ENCODE results near the gene PTPRM.

PTPRM gene

DNA sequence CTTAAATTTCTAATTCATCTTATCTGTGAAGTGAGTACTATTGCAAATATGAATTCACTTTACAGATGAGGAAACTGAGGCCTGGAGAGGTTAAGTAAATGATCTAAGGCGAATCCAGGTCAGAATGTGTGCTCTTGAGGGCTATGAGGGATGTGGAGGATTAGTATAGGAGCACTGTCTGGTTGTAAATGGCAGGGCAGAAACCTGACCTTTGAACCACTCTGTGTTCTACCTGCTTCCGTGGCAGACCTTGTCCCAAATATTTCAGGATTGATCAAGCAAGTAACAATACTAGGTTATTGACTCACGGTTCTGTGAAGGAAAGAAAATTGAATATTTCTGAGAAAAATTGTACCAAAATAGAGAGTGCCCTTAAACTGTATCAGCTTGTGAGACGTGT is 74.7 kb downstream of the PTPRM start:
- no peak for DNase-seq
- no peaks in the 10 kb centered on the region for H3K9me3 Mint-ChIP-seq
- no peak overlapping the region for H3K4me3 Mint-ChIP-seq
- CTCF ChIA-PET, result no interaction called here
- no peak overlapping the region for H3K27ac Mint-ChIP-seq
- H3K27me3 Mint-ChIP-seq, result no peaks in the 10 kb centered on the region
- H3K4me1 Mint-ChIP-seq, result no peaks in the 10 kb centered on the region
- no peaks in the 10 kb centered on the region for H3K36me3 Mint-ChIP-seq

DNA sequence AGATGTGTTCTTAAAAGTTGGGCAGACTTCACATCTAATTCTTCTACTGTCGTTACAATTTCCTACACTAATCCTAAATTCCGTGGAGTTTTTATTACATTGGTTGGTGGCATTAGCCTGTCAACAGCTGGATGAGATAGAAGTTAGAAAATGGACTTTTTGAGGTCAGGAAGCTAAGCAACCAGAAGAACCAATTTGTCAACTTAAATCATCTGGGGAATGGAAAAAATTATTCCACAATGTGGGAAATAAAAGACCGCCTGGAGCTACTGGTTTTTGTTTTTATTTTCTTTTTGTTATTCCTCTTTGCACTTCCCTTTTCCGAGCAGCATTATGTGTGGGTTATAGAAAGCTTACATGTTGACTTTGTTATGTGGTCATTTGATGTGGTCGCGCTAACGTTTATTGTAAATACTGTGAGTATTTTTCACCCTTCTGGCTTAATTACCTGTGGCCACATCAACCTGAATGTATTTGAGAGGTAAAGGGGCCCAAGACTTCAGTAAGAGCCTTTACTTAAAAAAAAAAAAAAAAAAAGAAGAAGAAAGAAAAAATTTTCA is 75.3 kb downstream of the PTPRM start:
- Mint-ChIP-seq H3K36me3 (no peaks in the 10 kb centered on the region), H3K27me3 (no peaks in the 10 kb centered on the region), H3K9me3 (no peaks in the 10 kb centered on the region), H3K27ac (no peak overlapping the region), H3K4me1 (no peaks in the 10 kb centered on the region), H3K4me3 (no peak overlapping the region)
- CTCF ChIA-PET, result no interaction called here
- DNase-seq, result no peak

DNA sequence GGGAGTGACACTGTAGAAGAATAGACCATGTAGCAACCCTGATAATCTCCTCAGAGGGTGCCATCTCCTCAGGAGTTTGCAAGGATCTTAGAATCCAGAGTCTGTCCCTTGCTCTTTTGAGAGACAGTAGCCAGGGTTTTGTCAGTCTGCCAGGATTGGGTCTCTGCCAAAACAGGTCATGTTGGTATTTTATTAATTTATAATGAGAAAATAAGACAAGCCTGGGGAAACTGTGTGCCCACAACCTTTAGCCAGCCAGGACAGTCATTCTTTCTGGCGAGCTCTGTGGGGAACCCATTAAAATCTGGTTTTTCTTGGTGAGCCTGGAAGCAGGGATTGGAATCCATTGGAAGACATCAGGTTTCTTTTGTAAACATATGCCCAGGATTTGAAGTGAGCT is 78.6 kb downstream of the PTPRM start:
- Mint-ChIP-seq H3K27me3 (no peaks in the 10 kb centered on the region), H3K4me3 (no peak overlapping the region), H3K9me3 (no peaks in the 10 kb centered on the region), H3K36me3 (no peaks in the 10 kb centered on the region), H3K27ac (no peak overlapping the region), H3K4me1 (no peaks in the 10 kb centered on the region)
- CTCF ChIA-PET, result no interaction called here
- no peak for DNase-seq

DNA sequence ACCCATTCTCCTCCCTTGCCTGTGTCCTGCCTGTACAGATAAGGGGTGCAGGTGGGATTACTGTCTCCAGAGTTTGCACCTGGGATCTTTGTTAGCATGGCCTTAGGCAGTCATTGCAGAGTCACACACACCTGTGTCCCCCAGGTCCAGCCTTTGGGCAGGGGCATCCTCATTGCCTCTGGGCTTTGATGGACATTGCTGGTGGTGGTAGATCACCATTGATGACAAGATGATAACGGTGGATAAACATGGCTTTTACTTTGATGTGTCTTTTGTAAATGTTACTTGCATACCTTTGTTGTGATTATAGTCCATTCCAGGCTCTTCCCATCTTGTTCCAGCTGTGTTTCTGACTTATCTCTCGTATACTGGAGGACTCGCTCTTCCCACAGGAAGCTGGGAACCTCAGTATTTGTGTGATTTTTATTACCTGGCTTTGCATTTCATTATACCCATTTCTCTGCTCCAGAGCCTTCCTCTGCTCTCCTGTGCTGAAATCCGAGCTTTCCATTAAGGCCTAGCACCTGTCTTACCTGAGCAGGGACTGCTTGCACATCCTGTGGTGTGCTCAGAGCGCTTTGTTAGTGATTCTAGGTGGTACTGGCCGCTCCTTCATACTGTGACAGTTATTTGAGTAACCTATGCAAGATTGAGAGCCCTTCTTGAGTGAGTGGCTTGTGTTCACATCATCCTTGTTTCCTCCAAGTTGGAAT is 79.2 kb downstream of the PTPRM start:
- Mint-ChIP-seq H3K4me1 (no peaks in the 10 kb centered on the region), H3K27ac (no peak overlapping the region), H3K36me3 (no peaks in the 10 kb centered on the region), H3K4me3 (no peak overlapping the region), H3K9me3 (no peaks in the 10 kb centered on the region), H3K27me3 (no peaks in the 10 kb centered on the region)
- CTCF ChIA-PET, result no interaction called here
- DNase-seq, result no peak

DNA sequence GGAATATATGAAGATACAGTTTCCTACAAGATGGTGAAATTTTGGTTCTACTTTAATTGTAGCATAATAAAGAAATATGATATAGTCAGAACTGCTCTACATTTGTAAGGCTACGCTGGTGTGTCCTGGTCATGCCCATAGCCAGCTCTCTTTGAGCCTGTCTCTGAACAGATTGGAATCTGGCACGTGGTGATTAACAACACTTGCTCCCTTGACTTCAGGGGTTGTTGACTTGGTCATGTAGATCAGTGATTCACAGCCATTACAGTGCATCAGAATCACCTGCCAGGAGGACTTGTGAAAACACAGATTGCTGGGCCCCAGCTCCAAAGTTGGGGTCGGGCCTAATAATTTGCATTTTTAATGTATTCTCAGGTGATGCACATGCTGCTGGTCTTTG is 80.4 kb downstream of the PTPRM start:
- no peaks in the 10 kb centered on the region for H3K27me3 Mint-ChIP-seq
- CTCF ChIA-PET, result no interaction called here
- no peak overlapping the region for H3K4me3 Mint-ChIP-seq
- H3K4me1 Mint-ChIP-seq, result no peaks in the 10 kb centered on the region
- H3K36me3 Mint-ChIP-seq, result no peaks in the 10 kb centered on the region
- no peak overlapping the region for H3K27ac Mint-ChIP-seq
- DNase-seq, result no peak
- no peaks in the 10 kb centered on the region for H3K9me3 Mint-ChIP-seq

DNA sequence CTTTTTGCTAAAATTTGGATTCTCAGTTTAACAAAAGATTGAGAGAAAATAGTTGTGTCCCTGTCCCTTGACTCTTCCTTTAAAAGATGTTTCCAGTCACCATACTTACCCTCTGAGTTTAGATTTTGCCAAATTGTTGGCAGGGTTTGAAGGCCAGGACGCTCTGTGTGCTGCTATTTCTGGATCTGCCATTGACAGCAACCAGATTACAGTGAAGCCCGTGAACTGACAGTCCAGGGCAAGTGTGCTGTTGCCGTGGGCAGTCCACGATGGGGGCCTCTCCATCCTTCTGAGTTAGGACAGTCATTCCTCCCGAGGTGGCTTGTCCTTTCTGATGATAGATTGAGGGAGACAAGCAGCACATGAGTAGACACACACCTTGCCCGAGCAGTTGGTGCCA is 89.9 kb downstream of the PTPRM start:
- CTCF ChIA-PET, result no interaction called here
- H3K27me3 Mint-ChIP-seq, result no peaks in the 10 kb centered on the region
- no peak overlapping the region for H3K27ac Mint-ChIP-seq
- no peaks in the 10 kb centered on the region for H3K9me3 Mint-ChIP-seq
- DNase-seq, result no peak
- H3K4me3 Mint-ChIP-seq, result no peak overlapping the region
- H3K36me3 Mint-ChIP-seq, result no peaks in the 10 kb centered on the region
- H3K4me1 Mint-ChIP-seq, result no peaks in the 10 kb centered on the region

DNA sequence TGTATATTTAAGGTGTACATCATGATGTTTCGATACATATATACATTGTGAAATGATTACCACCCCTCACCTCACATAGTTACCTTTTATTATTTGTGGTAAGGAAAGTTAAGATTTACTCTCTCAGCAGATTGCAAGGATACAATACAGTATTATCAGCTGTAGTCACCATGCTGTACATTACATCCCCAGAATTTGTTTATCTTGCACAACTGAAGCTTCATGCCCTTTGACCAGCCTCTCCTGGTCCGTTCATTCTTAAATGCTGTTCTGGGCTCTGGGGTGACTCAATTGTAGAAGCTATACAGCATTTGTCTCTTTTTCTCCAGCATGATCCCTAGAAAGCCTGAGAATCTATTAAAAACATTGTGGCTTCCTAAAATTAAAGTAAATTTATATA is 90.8 kb downstream of the PTPRM start:
- CTCF ChIA-PET, result no interaction called here
- H3K9me3 Mint-ChIP-seq, result no peaks in the 10 kb centered on the region
- no peak overlapping the region for H3K27ac Mint-ChIP-seq
- H3K4me3 Mint-ChIP-seq, result no peak overlapping the region
- no peaks in the 10 kb centered on the region for H3K4me1 Mint-ChIP-seq
- no peak for DNase-seq
- no peaks in the 10 kb centered on the region for H3K27me3 Mint-ChIP-seq
- H3K36me3 Mint-ChIP-seq, result no peaks in the 10 kb centered on the region

DNA sequence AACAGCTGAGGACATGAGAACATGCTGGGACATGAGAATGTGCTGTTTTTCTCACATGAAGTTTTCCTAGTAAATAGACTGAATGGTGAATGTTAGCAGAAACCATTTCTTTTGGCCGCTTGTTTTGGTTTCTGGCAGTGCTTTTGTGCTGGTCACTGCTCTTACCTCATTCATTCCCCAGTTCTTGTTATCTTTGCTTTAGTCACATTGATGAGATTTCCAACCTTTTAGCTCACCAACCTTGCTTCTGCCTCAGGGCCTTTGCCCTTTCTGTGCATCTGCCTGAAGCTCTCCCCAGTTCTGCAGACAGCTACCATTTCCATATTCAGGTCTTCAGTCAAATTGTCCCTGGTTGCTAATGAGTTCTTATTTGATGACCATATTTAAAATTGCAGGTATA is 91.6 kb downstream of the PTPRM start:
- no peak for DNase-seq
- Mint-ChIP-seq H3K9me3 (no peaks in the 10 kb centered on the region), H3K27ac (no peak overlapping the region), H3K27me3 (no peaks in the 10 kb centered on the region), H3K36me3 (no peaks in the 10 kb centered on the region), H3K4me3 (no peak overlapping the region), H3K4me1 (no peaks in the 10 kb centered on the region)
- CTCF ChIA-PET, result no interaction called here

DNA sequence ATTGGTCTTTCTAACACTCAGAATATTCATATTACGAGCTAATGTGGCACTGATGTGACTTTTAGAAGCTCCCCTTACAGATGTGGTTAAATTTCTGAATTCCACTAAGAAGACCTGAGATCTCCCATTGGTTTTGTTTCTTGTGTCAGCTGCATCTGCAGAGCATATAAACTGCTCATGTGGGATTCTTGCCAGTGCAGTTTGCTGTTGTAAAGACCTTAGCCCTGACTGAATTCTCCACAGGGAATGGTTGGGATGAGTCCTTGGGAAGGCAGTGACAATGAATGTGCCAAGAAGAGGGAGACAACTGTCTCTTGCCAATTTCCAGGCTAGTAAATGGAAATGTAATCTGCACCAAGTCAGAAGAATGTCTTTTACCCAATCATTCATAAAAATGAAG is 94.1 kb downstream of the PTPRM start:
- Mint-ChIP-seq H3K9me3 (peaks cover 2% of the 10 kb centered on the region), H3K4me1 (no peaks in the 10 kb centered on the region), H3K27me3 (no peaks in the 10 kb centered on the region), H3K4me3 (no peak overlapping the region), H3K36me3 (no peaks in the 10 kb centered on the region), H3K27ac (no peak overlapping the region)
- DNase-seq, result no peak
- CTCF ChIA-PET, result no interaction called here

DNA sequence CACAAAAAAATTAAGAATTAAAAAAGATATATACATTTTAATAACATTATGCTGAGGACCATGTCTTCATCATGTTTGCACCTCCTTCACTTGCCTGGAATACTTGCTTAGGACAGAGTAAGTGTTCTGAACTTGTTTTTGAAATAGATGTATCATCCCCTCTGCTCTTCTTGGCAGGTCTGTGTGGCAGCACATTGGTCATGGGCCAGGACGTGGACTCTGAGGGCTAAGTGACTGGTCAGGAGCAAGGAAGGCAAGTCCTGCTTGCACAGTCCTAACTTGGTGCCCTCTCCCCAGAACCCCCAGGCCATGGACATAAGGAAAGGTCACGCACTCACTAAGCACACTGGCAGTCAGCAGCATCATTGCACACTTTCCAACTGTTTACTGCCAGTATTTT is 95.8 kb downstream of the PTPRM start:
- CTCF ChIA-PET, result no interaction called here
- DNase-seq, result no peak
- Mint-ChIP-seq H3K4me3 (no peak overlapping the region), H3K4me1 (no peaks in the 10 kb centered on the region), H3K9me3 (peaks cover 2% of the 10 kb centered on the region), H3K36me3 (no peaks in the 10 kb centered on the region), H3K27ac (no peak overlapping the region), H3K27me3 (no peaks in the 10 kb centered on the region)

DNA sequence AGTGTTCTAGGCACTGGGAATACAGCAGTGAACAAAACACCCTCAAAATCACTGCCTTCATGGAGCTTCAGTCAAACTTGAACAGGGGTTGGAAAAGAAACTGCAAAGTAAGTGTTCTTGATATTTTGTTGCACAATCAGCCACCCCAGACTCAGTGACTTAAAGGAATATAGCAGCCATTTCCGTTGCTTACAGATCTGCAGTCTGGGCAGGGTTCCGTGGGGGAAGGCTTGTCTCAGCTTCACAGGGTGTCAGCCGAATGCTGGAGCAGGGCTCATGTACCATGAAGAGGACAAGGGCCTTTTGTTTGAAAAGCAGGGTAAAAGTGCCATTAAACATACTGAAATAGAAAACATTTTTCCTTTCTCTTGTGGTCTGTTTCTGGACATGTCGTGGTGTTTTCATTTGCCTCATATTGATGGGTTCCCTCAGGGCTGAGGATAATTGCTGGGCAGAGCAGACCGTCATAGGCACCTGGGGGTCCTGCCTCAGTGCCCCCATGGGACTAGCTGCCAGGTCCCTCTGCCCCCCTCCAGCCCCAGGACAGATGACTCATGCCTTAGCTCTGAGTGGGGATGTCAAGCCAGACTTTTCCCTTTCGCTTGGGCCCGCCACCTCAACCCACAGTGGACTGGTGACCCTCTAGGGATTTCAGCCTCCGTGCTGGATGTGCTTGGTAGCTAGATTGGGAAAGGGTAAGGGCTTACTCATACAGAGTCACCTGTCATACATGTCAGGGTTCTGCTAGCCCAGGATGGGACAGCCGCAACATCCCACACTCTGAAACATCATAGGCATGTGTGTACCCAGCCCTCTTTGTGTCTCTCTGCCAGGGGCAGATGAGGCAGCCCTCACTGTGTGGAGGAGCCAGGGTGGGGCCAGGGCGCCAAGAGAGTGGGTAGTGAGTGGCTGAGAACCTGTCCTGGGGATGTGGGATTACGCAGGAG is 96.5 kb downstream of the PTPRM start:
- CTCF ChIA-PET, result no interaction called here
- no peak for DNase-seq
- Mint-ChIP-seq H3K4me1 (no peaks in the 10 kb centered on the region), H3K27ac (no peak overlapping the region), H3K4me3 (no peak overlapping the region), H3K27me3 (no peaks in the 10 kb centered on the region), H3K36me3 (no peaks in the 10 kb centered on the region), H3K9me3 (peaks cover 2% of the 10 kb centered on the region)

DNA sequence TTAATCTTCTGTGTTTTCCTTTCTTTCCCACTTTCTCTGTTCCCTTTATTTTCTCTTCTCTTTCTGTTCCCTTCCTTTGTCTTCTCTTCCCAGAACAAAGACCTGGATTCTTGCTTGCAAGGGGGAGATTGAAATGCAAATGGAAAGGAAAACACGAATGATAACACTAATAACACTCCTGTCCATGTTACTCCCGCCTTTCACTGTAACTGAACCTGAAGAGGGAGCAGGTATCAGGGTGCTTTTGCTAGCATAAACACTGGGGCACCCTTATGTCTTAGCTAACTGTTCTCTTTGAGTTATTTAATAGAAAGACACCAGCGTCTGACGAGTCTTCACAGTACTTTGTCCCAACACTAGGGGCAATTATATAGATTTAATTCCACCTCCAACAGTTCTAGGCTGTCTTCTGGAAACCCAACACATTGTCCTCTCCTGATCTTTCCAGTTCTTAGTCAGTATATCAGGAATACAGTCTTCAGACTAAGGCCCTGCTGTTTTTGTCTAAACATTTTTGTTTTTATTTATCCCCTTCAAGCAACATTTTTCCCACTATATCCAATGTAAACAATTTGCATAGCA is 99.2 kb downstream of the PTPRM start:
- CTCF ChIA-PET, result no interaction called here
- Mint-ChIP-seq H3K4me3 (no peak overlapping the region), H3K27ac (no peak overlapping the region)

DNA sequence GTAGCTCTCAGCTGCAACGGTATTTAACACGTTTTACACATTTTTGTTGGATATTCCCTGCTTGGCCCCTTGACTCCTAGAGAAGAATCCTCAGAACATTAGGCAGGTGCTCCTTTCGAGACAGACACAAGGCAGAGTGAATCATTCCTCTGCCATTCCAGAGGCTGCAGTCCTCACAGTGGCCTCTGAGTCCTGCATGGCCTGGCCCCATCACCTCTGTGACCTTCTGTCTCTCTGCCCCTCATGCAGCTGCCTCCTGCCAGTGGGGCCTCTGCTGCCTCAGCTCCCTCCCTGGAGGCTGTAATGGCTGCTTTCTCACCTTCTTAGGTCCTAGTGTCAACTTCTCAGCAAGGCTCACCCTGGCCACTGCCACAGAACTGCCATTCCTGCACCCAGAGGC is 101.3 kb downstream of the PTPRM start:
- H3K36me3 Mint-ChIP-seq, result no peaks in the 10 kb centered on the region
- no peaks in the 10 kb centered on the region for H3K27me3 Mint-ChIP-seq
- peaks cover 2% of the 10 kb centered on the region for H3K9me3 Mint-ChIP-seq
- no peak overlapping the region for H3K27ac Mint-ChIP-seq
- DNase-seq, result no peak
- no peak overlapping the region for H3K4me3 Mint-ChIP-seq
- no peaks in the 10 kb centered on the region for H3K4me1 Mint-ChIP-seq
- CTCF ChIA-PET, result no interaction called here

More for the DNA sequence above, 99.2 kb downstream of the PTPRM start:
- no peaks in the 10 kb centered on the region for H3K36me3 Mint-ChIP-seq
- no peak for DNase-seq
- no peaks in the 10 kb centered on the region for H3K4me1 Mint-ChIP-seq
- H3K27me3 Mint-ChIP-seq, result no peaks in the 10 kb centered on the region
- H3K9me3 Mint-ChIP-seq, result peaks cover 2% of the 10 kb centered on the region

DNA sequence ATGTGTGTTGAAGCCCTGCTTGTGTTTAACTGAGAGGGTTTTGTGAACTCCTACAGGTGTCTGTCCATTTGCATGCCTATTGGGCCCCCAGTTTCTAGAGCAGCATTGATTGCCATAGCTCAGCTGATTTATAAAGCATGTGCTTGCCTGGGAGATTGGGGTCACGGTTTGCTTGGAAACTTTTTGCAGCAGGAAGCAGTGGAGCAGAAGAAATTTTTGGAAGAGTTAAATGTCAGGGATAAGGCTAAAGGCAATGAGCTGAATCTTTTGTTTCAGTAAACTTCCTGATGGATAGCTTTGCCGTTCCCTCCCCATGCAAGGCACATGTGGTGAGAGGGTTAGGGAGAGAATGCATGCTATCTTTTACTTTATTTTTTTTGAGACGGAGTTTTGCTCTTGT is 102.2 kb downstream of the PTPRM start:
- Mint-ChIP-seq H3K36me3 (no peaks in the 10 kb centered on the region), H3K4me1 (no peaks in the 10 kb centered on the region), H3K27me3 (no peaks in the 10 kb centered on the region), H3K9me3 (peaks cover 3% of the 10 kb centered on the region), H3K4me3 (no peak overlapping the region), H3K27ac (no peak overlapping the region)
- no peak for DNase-seq
- CTCF ChIA-PET, result no interaction called here

DNA sequence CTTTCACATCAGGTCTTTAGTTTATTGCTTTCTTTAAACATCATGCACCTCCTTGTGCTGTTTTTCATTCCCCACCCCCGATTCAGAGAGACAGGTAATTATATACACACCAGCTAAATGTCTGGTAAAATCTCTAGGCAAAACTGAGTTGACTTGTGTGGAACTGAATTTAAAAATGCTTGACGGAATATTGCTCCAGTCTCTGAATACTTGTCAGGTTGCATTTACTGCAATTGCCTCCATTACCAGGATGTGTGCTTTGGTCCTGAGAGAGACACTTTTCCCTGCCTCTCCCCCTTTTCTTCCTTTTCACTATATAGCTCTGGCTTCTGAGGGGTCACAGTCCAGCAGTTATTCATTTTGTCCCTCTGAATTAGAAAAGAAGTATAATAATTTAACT is 104.0 kb downstream of the PTPRM start:
- Mint-ChIP-seq H3K9me3 (peaks cover 2% of the 10 kb centered on the region), H3K4me1 (no peaks in the 10 kb centered on the region), H3K27me3 (no peaks in the 10 kb centered on the region), H3K4me3 (no peak overlapping the region), H3K36me3 (no peaks in the 10 kb centered on the region), H3K27ac (no peak overlapping the region)
- CTCF ChIA-PET, result no interaction called here
- no peak for DNase-seq
